Activated CD8-positive, alpha-beta T cell treated with anti-CD3 and anti-CD28 coated beads for 36 hours (primary cell): ENCODE data around the gene ARHGAP9. TPM values are rescaled to one million over a fixed set of nuclear protein-coding genes. Genes with fewer than 3 reads are reported as not detected.
A peak's percentile ranks its signal among the peaks of the same experiment; 100 is the strongest.

Experiments
- ATAC-seq: fragments of 200-7000 bp; cut with Tn5 transposase; one replicate; pipeline ENCODE4 v1.10.0; 2021; ENCODE audit warnings: mild to moderate bottlenecking, moderate library complexity
- CTCF ChIA-PET: fragments of 350-600 bp; sonication (Branson Sonifier 250); formaldehyde crosslinking; loops from one replicate; lab custom pipeline; 2021; ENCODE audit warnings: antibody characterized with exemption; lab: Charles Lee
- POLR2A ChIA-PET: fragments of 350-600 bp; sonication (Branson Sonifier 250); formaldehyde crosslinking; loops from one replicate; lab custom pipeline; 2021; ENCODE audit warnings: antibody characterized with exemption; lab: Charles Lee
- DNase-seq: peaks from one replicate; pipeline ENCODE4 v3.0.0-alpha.2; 2020
- H3K27ac Mint-ChIP-seq: one replicate; pipeline ENCODE4 v1.8.0; 2021; ENCODE audit warnings: mild to moderate bottlenecking, mixed read lengths
- H3K27me3 Mint-ChIP-seq: one replicate; pipeline ENCODE4 v1.8.0; 2021; ENCODE audit warnings: mixed read lengths
- H3K36me3 Mint-ChIP-seq: one replicate; pipeline ENCODE4 v1.8.0; 2021; ENCODE audit warnings: low read depth, mixed read lengths
- H3K4me1 Mint-ChIP-seq: one replicate; pipeline ENCODE4 v1.8.0; 2021; ENCODE audit warnings: low read depth, mixed read lengths
- H3K4me3 Mint-ChIP-seq: one replicate; pipeline ENCODE4 v1.8.0; 2021; ENCODE audit warnings: mild to moderate bottlenecking, moderate library complexity, mixed read lengths
- H3K9me3 Mint-ChIP-seq: one replicate; pipeline ENCODE4 v1.8.0; 2021; ENCODE audit warnings: mixed read lengths
- intact Hi-C: fragments of 100-400 bp; cut with micrococcal nuclease; formaldehyde crosslinking; loops from one replicate; pipeline ENCODE4 v1.10.0; 2022
- total RNA-seq, 2 experiments: library from RNA; stranded (reverse); gene quantifications; one replicate each; pipeline ENCODE4 v1.2.3, GENCODE V29; 2021
- TF ChIP-seq, protein P1 (sequence below): fragments of 200-600 bp; IDR thresholded peaks from one replicate; pipeline ENCODE4 v1.8.0; 2022; ENCODE audit warnings: antibody characterized with exemption, mild to moderate bottlenecking

ARHGAP9 gene
- total RNA-seq, 2 experiments from 2014 or later, result 125 to 128 TPM

DNA sequence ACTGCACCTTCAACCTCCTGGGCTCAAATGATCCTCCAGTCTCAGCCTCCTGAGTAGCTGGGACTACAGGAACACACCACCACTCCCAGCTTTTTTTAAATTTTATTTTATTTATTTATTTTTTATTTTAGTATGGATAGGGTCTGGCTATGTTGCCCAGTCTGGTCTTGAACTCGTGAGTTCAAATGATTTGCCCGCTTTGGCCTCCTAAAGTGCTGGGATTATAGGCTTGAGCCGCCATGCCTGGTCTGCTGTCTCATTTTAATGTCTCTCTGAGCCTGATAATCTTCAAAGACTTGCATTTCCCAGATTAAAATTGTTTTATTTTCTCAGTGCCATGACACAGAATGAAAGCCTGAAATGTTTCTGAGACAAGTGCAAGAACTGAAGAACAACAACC lies 46.3 kb downstream of the ARHGAP9 start:
- H3K9me3 Mint-ChIP-seq, result no peaks in the 10 kb centered on the region
- DNase-seq, result no peak
- peaks cover 7% of the 10 kb centered on the region for H3K36me3 Mint-ChIP-seq
- TF ChIP-seq, protein P1, sequence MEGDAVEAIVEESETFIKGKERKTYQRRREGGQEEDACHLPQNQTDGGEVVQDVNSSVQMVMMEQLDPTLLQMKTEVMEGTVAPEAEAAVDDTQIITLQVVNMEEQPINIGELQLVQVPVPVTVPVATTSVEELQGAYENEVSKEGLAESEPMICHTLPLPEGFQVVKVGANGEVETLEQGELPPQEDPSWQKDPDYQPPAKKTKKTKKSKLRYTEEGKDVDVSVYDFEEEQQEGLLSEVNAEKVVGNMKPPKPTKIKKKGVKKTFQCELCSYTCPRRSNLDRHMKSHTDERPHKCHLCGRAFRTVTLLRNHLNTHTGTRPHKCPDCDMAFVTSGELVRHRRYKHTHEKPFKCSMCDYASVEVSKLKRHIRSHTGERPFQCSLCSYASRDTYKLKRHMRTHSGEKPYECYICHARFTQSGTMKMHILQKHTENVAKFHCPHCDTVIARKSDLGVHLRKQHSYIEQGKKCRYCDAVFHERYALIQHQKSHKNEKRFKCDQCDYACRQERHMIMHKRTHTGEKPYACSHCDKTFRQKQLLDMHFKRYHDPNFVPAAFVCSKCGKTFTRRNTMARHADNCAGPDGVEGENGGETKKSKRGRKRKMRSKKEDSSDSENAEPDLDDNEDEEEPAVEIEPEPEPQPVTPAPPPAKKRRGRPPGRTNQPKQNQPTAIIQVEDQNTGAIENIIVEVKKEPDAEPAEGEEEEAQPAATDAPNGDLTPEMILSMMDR, result no peak
- ATAC-seq, result no peak
- peaks cover 28% of the 10 kb centered on the region for H3K4me1 Mint-ChIP-seq
- intact Hi-C loops, result no loop called here
- no peak overlapping the region for H3K27ac Mint-ChIP-seq
- CTCF ChIA-PET, result interaction anchor here (0.7 to 5.6 kb wide), 5 partner anchors 19 to 83 kb away, joined by 3 to 29 read pairs (median 15); partner anchors contain the start of genes GLI1 and INHBE
- H3K4me3 Mint-ChIP-seq, result no peak overlapping the region
- no peaks in the 10 kb centered on the region for H3K27me3 Mint-ChIP-seq
- POLR2A ChIA-PET, result interaction anchor here (0.7 to 1.5 kb wide), 3 partner anchors 17 to 42 kb away, joined by 3 to 4 read pairs (median 3); no protein-coding TSS in a partner anchor

DNA sequence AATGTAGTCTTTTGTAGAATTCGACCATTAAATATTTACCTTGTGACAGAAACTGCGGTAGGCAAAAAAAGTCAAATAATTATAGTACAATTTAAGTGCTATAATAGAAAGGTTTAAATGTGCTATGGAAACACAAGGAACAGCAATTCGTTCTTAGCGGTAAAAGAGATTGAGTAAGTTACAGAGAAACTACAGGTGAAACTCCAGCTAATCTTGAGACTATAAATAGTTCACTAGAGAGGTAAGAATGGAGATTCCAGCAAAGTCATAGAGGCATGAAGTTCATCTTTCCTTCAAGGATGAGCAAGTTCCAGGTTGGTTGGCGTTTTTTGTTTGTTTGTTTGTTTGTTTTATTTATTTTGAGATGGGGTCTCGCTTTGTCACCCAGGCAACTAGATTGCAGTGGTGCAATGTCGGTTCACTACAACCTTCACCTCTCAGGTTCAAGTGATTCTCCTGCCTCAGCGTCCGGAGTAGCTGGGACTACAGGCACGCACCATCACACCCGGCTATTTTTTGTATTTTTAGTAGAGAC lies 47.9 kb downstream of the ARHGAP9 start:
- POLR2A ChIA-PET, result interaction anchor here (1.0 to 1.2 kb wide), 2 partner anchors 21 to 152 kb away, joined by 3 read pairs; no protein-coding TSS in a partner anchor
- no peak for ATAC-seq
- peaks cover 7% of the 10 kb centered on the region for H3K36me3 Mint-ChIP-seq
- peaks cover 36% of the 10 kb centered on the region for H3K4me1 Mint-ChIP-seq
- peak overlapping the region; percentile 99 for H3K27ac Mint-ChIP-seq
- H3K27me3 Mint-ChIP-seq, result no peaks in the 10 kb centered on the region
- no peaks in the 10 kb centered on the region for H3K9me3 Mint-ChIP-seq
- CTCF ChIA-PET, result interaction anchor here (1.2 to 5.6 kb wide), 5 partner anchors 21 to 30 kb away, joined by 3 to 29 read pairs (median 15); partner anchors contain the start of genes GLI1 and INHBE
- no peak for DNase-seq
- intact Hi-C loops, result no loop called here
- TF ChIP-seq, protein P1, result no peak
- H3K4me3 Mint-ChIP-seq, result peak overlapping the region; percentile 93

DNA sequence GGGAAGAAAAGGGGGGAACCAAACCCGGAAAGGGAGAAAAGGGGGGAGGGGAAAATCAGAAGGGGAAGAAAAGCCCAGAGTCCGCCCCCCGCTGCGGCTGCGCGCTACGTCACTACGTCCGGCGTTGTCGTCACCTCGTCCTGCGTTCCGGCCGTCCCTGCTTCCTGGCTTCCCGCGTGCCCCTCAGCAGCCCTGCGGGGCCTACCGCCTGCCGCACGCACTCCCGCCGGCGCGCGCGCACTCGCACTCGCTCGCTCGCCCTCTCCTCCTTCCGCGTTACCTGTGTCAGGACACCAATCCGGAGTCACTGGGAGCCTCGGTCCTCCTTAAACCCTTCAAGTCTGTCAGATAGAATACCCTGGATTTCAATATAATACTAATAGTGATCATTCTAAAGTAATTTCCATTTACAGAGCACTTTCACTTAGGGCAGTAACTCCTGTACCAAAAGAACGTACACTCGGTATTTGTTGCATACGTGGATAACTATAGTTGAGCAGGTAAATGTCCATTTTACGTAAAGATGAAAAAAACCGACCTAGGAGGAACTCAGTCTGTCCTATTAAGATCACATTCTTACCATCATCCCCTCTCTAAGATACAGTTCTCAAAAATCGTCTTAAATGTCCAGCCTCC lies 48.6 kb downstream of the ARHGAP9 start, which contains the start of gene R3HDM2:
R3HDM2 (minus strand) TSS at position 113 of the 636 bp plus-strand sequence. CDS start 120,615 bp downstream, outside the sequence.
- ATAC-seq, result peak; percentile 94
- CTCF ChIA-PET, result interaction anchor here (0.9 to 4.9 kb wide), 4 partner anchors 20 to 28 kb away, joined by 3 to 29 read pairs (median 9); partner anchors contain the start of genes GLI1 and INHBE
- TF ChIP-seq, protein P1, result no peak
- POLR2A ChIA-PET, result interaction anchor here (1.2 kb wide), 1 partner anchor 20 kb away, joined by 3 read pairs; no protein-coding TSS in a partner anchor
- Mint-ChIP-seq H3K36me3 (peaks cover 7% of the 10 kb centered on the region), H3K9me3 (no peaks in the 10 kb centered on the region), H3K27ac (peak within 1 kb of the TSS; percentile 100), H3K4me1 (peaks cover 41% of the 10 kb centered on the region), H3K27me3 (no peaks in the 10 kb centered on the region), H3K4me3 (peak within 1 kb of the TSS; percentile 98)
- DNase-seq, result peak; percentile 97
- intact Hi-C loops, result no loop called here

DNA sequence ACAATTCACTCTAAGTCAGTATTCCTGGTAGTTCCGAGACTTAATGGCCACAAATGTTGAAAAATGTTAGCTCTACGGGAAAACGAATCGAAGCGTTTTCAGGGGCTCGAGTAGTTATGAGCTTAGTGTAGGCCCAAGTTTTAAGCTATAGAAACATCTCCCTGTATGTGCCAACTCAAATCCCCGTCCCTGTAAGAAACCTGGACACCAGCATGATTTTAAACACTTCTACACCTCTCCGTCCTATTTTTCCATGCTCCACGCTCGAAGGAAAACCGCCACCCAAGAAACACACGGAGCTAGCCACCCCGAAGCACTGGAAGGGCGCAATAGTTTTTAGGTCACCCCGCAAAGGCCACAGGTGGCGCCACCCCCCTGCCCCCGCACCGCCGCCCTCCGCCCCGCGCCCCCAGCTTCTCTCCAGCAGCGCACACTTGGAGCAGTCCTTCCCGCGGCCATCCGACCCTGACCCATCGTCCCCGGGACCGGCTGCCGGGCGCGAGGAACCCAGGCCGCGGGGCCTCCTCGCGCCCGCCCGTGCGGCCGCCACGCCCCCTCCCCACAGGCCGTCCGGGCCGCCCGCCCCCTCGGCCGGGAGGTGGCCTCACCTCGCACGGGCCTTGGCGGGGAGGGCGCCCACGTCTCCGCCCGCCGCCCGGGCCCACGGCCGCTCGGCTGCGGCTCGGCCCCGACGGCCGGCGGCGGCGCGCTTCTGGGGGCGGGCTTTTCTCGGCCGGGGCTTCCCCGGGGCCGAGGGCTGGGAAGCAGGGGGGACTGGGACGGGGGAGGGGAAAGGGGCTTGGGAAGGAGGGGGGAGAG lies 49.3 kb downstream of the ARHGAP9 start:
- DNase-seq (peak; percentile 56), ATAC-seq (peak; percentile 63)
- H3K9me3 Mint-ChIP-seq, result no peaks in the 10 kb centered on the region
- intact Hi-C loops, result no loop called here
- H3K27me3 Mint-ChIP-seq, result no peaks in the 10 kb centered on the region
- ChIA-PET CTCF (interaction anchor here (0.7 to 2.9 kb wide), 8 partner anchors 12 to 187 kb away, joined by 3 to 20 read pairs (median 4); no protein-coding TSS in a partner anchor), POLR2A (interaction anchor here (0.7 to 1.4 kb wide), 10 partner anchors 9 to 320 kb away, joined by 3 to 7 read pairs (median 3); no protein-coding TSS in a partner anchor)
- peak overlapping the region; percentile 100 for H3K27ac Mint-ChIP-seq
- peaks cover 39% of the 10 kb centered on the region for H3K4me1 Mint-ChIP-seq
- TF ChIP-seq, protein P1, result no peak
- H3K4me3 Mint-ChIP-seq, result peak overlapping the region; percentile 98
- H3K36me3 Mint-ChIP-seq, result peaks cover 8% of the 10 kb centered on the region
